Trophoblast cell (in vitro differentiated cells and primary cell): ENCODE measurements around the gene ULBP1.
"Not testable (repeated sequence)": the region's sequence is repeated elsewhere in the genome, so short reads cannot be mapped to it uniquely, and the experiment has no call there.

Experiments
- DNase-seq, 2 donors: peaks; one replicate each; pipeline ENCODE4 v3.0.0-alpha.2; 2016
- H2AFZ ChIP-seq: 2 replicates; pipeline ENCODE4 v1.6.1; 2013; ENCODE audit warnings: low read length, moderate library complexity, mild to moderate bottlenecking; ENCODE audit not compliant: insufficient read depth, poor library complexity
- H2AK5ac ChIP-seq: 2 replicates; pipeline ENCODE4 v1.6.1; 2013; ENCODE audit warnings: mild to moderate bottlenecking, low read length
- H2BK120ac ChIP-seq: 2 replicates; pipeline ENCODE4 v1.6.1; 2013; ENCODE audit warnings: low read length, mild to moderate bottlenecking, moderate library complexity; ENCODE audit not compliant: insufficient read depth, poor library complexity
- H2BK12ac ChIP-seq: 2 replicates; pipeline ENCODE4 v1.6.1; 2013; ENCODE audit warnings: mild to moderate bottlenecking, low read length, moderate library complexity
- H2BK5ac ChIP-seq: 2 replicates; pipeline ENCODE4 v1.6.1; 2013; ENCODE audit warnings: low read length, low read depth, moderate library complexity, mild to moderate bottlenecking; ENCODE audit not compliant: poor library complexity
- H3K14ac ChIP-seq: 2 replicates; pipeline ENCODE4 v1.6.1; 2013; ENCODE audit warnings: mild to moderate bottlenecking, low read length
- H3K18ac ChIP-seq: 2 replicates; pipeline ENCODE4 v1.6.1; 2013; ENCODE audit warnings: mild to moderate bottlenecking, low read length
- H3K23ac ChIP-seq: 2 replicates; pipeline ENCODE4 v1.6.1; 2013; ENCODE audit warnings: low read length
- H3K27ac ChIP-seq: 2 replicates; pipeline ENCODE4 v1.5.1; 2013; ENCODE audit warnings: low read depth, mild to moderate bottlenecking, inconsistent platforms, low read length, moderate library complexity
- H3K27me3 ChIP-seq: 2 replicates; pipeline ENCODE4 v1.6.1; 2013; ENCODE audit warnings: inconsistent platforms, mild to moderate bottlenecking, low read length, moderate library complexity; ENCODE audit not compliant: insufficient read depth
- H3K36me3 ChIP-seq, 2 experiments: 1 replicate in 1 of 2; 2 replicates in 1 of 2; pipeline ENCODE4 v1.6.1; 2013; ENCODE audit warnings: low read length in 2 of 2, mild to moderate bottlenecking in 2 of 2, moderate library complexity in 1 of 2; ENCODE audit not compliant: insufficient read depth in 2 of 2, control insufficient read depth in 1 of 2
- H3K4ac ChIP-seq: 2 replicates; pipeline ENCODE4 v1.6.1; 2013; ENCODE audit warnings: low read depth, mild to moderate bottlenecking, low read length, moderate library complexity
- H3K4me1 ChIP-seq, 2 experiments: 1 replicate in 1 of 2; 2 replicates in 1 of 2; pipeline ENCODE4 v1.6.1; 2013; ENCODE audit warnings: low read length in 2 of 2, mild to moderate bottlenecking in 2 of 2, moderate library complexity in 1 of 2; ENCODE audit not compliant: insufficient read depth in 2 of 2, control insufficient read depth in 1 of 2
- H3K4me2 ChIP-seq: 2 replicates; pipeline ENCODE4 v1.6.1; 2013; ENCODE audit warnings: inconsistent platforms, mild to moderate bottlenecking, low read length, moderate library complexity
- H3K4me3 ChIP-seq: 2 replicates; pipeline ENCODE4 v1.5.1; 2013; ENCODE audit warnings: mild to moderate bottlenecking, low read depth, low read length, inconsistent platforms
- H3K79me1 ChIP-seq: one replicate; pipeline ENCODE4 v1.6.1; 2013; ENCODE audit warnings: low read length
- H3K79me2 ChIP-seq: 2 replicates; pipeline ENCODE4 v1.6.1; 2013; ENCODE audit warnings: low read length, mild to moderate bottlenecking; ENCODE audit not compliant: control insufficient read depth, insufficient read depth, poor library complexity
- H3K9ac ChIP-seq: 2 replicates; pipeline ENCODE4 v1.6.1; 2013; ENCODE audit warnings: mild to moderate bottlenecking, low read length
- H3K9me3 ChIP-seq: 2 replicates; pipeline ENCODE4 v1.6.1; 2013; ENCODE audit warnings: low read depth, mild to moderate bottlenecking, control low read depth, inconsistent platforms, low read length; ENCODE audit not compliant: insufficient read depth
- H4K12ac ChIP-seq: 2 replicates; pipeline ENCODE4 v1.6.1; 2013; ENCODE audit warnings: low read depth, mild to moderate bottlenecking, low read length, moderate library complexity
- H4K8ac ChIP-seq: 2 replicates; pipeline ENCODE4 v1.6.1; 2013; ENCODE audit warnings: low read depth, mild to moderate bottlenecking, low read length, moderate library complexity
- H4K91ac ChIP-seq: one replicate; pipeline ENCODE4 v1.6.1; 2013; ENCODE audit warnings: low read depth, mild to moderate bottlenecking, low read length, moderate library complexity
- WGBS: extraction: QIAGEN DNeasy Blood & Tissue Kit; methylation state at CpG from one replicate; pipeline ENCODE4 v1.1.7; 2013; ENCODE audit warnings: missing lambda C conversion rate; ENCODE audit not compliant: insufficient read length, insufficient coverage; ENCODE audit errors: extremely low coverage; 5-methylcytosine and 5-hydroxymethylcytosine counted together

ULBP1 gene

DNA sequence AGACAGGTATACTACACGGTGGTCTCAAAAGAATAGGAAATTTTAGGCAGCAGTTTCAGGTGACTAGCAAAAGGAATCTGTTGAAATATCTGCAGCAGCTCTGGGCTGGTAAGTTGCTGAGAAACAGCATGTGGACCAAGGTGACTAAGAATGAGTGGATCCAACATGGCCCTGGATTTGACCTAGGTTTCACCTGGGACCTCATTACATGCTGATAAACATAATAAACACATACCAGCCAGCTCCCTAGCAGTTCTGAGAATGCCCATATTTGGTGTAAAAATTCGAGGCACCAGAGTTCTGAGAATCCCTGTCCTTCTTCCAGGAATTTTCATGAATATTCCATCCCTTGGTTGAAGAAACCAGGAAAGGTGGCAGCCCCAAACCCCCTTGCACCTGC lies 10.4 kb upstream of the ULBP1 start:
- not testable (repeated sequence) for H3K79me1 ChIP-seq, H3K4me3 ChIP-seq, H3K9me3 ChIP-seq, H4K8ac ChIP-seq, H3K27ac ChIP-seq, H3K23ac ChIP-seq, H3K4me1 ChIP-seq, H4K91ac ChIP-seq, H4K12ac ChIP-seq, H3K14ac ChIP-seq, DNase-seq, H2BK120ac ChIP-seq, H2BK5ac ChIP-seq, H3K18ac ChIP-seq, H3K9ac ChIP-seq, H2AK5ac ChIP-seq, H3K79me2 ChIP-seq, H2BK12ac ChIP-seq, H3K4me2 ChIP-seq, H2AFZ ChIP-seq, H3K4ac ChIP-seq, H3K36me3 ChIP-seq
- peaks cover 22% of the 10 kb centered on the region for H3K27me3 ChIP-seq
- WGBS = no CpG with 5 or more reads among the region's 2 CpGs

DNA sequence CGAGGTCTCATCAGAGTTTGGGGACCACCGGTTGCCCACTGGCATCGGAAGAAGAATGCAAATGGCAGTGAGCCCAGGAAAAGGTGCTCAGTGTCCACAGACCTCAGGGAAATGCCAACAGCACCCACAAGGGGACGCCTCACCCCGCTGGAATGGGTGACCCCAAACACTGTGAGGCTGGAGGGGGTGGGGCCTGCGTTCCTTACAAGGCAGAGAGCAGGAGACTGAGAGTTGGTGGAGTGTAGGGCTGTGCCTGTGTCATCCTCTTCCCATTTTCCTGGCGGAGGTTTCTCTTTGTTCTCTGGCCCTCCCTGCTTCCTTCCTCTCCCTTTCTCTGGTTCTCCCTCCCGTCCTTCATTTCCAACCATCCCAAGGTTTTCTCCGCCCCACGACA lies 9.8 kb upstream of the ULBP1 start:
- H2AK5ac ChIP-seq, H3K4me2 ChIP-seq, H4K8ac ChIP-seq, H3K14ac ChIP-seq, H4K12ac ChIP-seq, H3K23ac ChIP-seq, H3K4ac ChIP-seq, H3K9me3 ChIP-seq, H2BK120ac ChIP-seq, H3K4me3 ChIP-seq, H2BK12ac ChIP-seq, H3K79me2 ChIP-seq, H2AFZ ChIP-seq, H2BK5ac ChIP-seq, H3K79me1 ChIP-seq, H3K36me3 ChIP-seq, H3K4me1 ChIP-seq, DNase-seq, H3K18ac ChIP-seq, H3K27ac ChIP-seq, H3K9ac ChIP-seq, H4K91ac ChIP-seq: not testable (repeated sequence)
- no CpG with 5 or more reads among the region's 10 CpGs for WGBS
- peaks cover 22% of the 10 kb centered on the region for H3K27me3 ChIP-seq

DNA sequence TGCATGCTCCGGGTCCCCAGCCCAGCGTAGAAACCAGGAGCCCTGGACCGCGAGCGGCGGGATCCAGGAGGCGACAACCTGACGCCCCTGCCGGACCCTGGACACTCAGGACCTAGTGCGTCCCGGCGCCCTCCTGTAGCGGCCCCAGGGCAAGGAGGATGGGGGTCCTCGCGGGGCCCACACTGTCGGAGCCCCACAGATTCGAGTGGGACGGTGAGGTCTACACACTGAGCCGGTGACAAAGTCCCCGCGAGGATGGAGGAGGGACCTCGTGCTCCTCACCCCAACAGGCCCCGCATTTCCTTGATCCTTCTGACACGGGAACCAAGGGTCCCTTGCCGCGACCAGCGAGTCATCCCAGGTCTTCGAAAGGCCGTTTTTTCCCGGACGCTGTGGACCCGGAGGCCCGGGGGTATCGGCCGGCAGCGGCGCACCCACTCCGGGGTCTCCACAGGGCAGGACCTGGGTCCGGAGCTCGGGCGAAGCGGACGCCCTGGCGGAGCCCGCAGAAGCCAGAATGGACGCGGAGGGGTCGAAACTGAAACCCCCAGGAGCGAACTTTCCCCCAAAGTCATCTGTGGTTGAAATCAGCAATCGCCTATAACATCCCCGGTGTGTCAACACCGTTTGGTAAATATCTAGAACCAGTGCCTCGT lies 9.3 kb upstream of the ULBP1 start:
- H2BK12ac ChIP-seq, H3K23ac ChIP-seq, H2AK5ac ChIP-seq, H3K79me2 ChIP-seq, H2BK5ac ChIP-seq, DNase-seq, H3K4ac ChIP-seq, H3K4me2 ChIP-seq, H4K91ac ChIP-seq, H3K36me3 ChIP-seq, H3K14ac ChIP-seq, H2AFZ ChIP-seq, H3K9me3 ChIP-seq, H3K9ac ChIP-seq, H4K8ac ChIP-seq, H3K27ac ChIP-seq, H3K4me3 ChIP-seq, H2BK120ac ChIP-seq, H4K12ac ChIP-seq, H3K4me1 ChIP-seq, H3K18ac ChIP-seq, H3K79me1 ChIP-seq: not testable (repeated sequence)
- H3K27me3 ChIP-seq = peaks cover 22% of the 10 kb centered on the region
- no CpG with 5 or more reads among the region's 53 CpGs for WGBS

DNA sequence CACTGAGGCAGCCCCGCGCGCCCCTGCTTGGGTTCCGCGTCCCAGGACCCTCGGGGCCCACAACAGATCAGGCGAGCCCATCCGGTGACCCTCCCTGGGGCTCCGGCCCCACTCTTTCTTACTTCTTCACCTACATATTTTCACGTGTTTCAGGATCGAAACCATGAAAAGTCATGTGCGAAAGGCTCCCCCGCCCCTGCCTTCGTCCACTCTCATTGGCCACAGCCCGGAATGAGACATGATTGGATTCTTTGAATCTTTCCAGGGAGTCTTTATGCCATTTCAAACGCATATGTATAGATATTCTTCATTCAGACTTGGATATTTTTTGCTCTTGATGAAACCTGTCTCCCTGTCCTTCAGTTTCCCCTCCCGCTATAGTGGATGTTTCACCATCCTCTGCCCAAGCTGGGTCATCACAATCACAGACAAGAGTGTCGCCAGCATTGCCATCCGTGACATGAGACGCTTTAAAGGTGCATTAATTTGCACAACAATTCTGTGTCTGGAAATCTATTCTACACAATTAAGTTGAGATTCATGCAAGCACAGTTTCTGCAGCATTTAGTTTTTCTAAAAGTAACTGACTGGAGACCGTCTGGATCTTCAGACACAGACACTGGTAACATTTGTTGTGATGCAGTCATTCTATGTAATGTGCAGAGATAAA lies 8.6 kb upstream of the ULBP1 start:
- H2AFZ ChIP-seq, H4K8ac ChIP-seq, H3K14ac ChIP-seq, H4K12ac ChIP-seq, H3K27ac ChIP-seq, H2AK5ac ChIP-seq, H2BK120ac ChIP-seq, DNase-seq, H3K18ac ChIP-seq, H3K4me1 ChIP-seq, H3K79me1 ChIP-seq, H3K23ac ChIP-seq, H3K4me2 ChIP-seq, H2BK5ac ChIP-seq, H3K4ac ChIP-seq, H3K79me2 ChIP-seq, H3K9ac ChIP-seq, H2BK12ac ChIP-seq, H3K4me3 ChIP-seq, H3K9me3 ChIP-seq, H3K36me3 ChIP-seq, H4K91ac ChIP-seq: not testable (repeated sequence)
- no CpG with 5 or more reads among the region's 21 CpGs for WGBS
- peaks cover 22% of the 10 kb centered on the region for H3K27me3 ChIP-seq
